K562 (cell line): ENCODE results near the gene SETD5. TPM values are rescaled to one million over a fixed set of nuclear protein-coding genes. Genes with fewer than 3 reads are reported as not detected.

Source experiments
- BMI1 ChIP-seq: fragments of 150-350 bp; IDR thresholded peaks from 2 replicates; pipeline ENCODE4 v1.6.1; 2014; ENCODE audit warnings: low read length
- CBX2 ChIP-seq: fragments of 200-600 bp; sonication (generic); IDR thresholded peaks from one replicate; pipeline ENCODE4 v1.6.1; 2012; ENCODE audit warnings: mild to moderate bottlenecking, low read length, inconsistent platforms; ENCODE audit not compliant: insufficient read depth, poor library complexity, severe bottlenecking
- CHD4 ChIP-seq: fragments of 200-600 bp; sonication (generic); IDR thresholded peaks from 3 replicates; pipeline ENCODE4 v1.6.1; 2012; ENCODE audit warnings: low read depth, mild to moderate bottlenecking, mixed read lengths, low read length, inconsistent platforms; ENCODE audit not compliant: insufficient read depth, insufficient replicate concordance, poor library complexity, severe bottlenecking
- GABPB2 ChIP-seq: fragments of 250-450 bp; sonication (Bioruptor Pico); conservative IDR thresholded peaks from 2 replicates; pipeline ENCODE4 v1.5.1; 2021; ENCODE audit warnings: mild to moderate bottlenecking
- HES1 ChIP-seq: fragments of 450-650 bp; IDR thresholded peaks from 2 replicates; pipeline ENCODE4 v1.6.1; 2016; ENCODE audit warnings: low read depth, mild to moderate bottlenecking, moderate library complexity
- KAT2B ChIP-seq: IDR thresholded peaks from one replicate; pipeline ENCODE4 v1.6.1; 2012; ENCODE audit warnings: low read depth, mild to moderate bottlenecking, control low read depth, inconsistent platforms, low read length, moderate library complexity
- L3MBTL2 ChIP-seq: fragments of 450-650 bp; IDR thresholded peaks from 2 replicates; pipeline ENCODE4 v1.6.1; 2016; ENCODE audit warnings: mild to moderate bottlenecking, moderate library complexity
- NFXL1 ChIP-seq: fragments of 450-650 bp; formaldehyde crosslinking; IDR thresholded peaks from 2 replicates; pipeline ENCODE4 v1.4.0; 2021; ENCODE audit warnings: mild to moderate bottlenecking
- PHF8 ChIP-seq: fragments of 200-600 bp; sonication (generic); IDR thresholded peaks from 2 replicates; pipeline ENCODE4 v1.6.1; 2012; ENCODE audit warnings: mixed run types, mild to moderate bottlenecking, inconsistent platforms, low read length, moderate library complexity, borderline replicate concordance
- PML ChIP-seq: IDR thresholded peaks from 2 replicates; pipeline ENCODE4 v1.6.1; 2012; ENCODE audit warnings: low read length, inconsistent platforms
- SP1 ChIP-seq: sonication (generic); formaldehyde crosslinking; IDR thresholded peaks from 2 replicates; pipeline ENCODE4 v1.8.1; 2022; ENCODE audit warnings: mild to moderate bottlenecking, missing genetic modification reagents
- TFAP4 ChIP-seq: sonication (generic); formaldehyde crosslinking; IDR thresholded peaks from 2 replicates; pipeline ENCODE4 v1.8.0; 2022; ENCODE audit warnings: missing genetic modification reagents, mild to moderate bottlenecking, moderate library complexity, borderline replicate concordance
- ZBED1 ChIP-seq: IDR thresholded peaks from 2 replicates; pipeline ENCODE4 v1.6.1; 2014
- ZBTB11 ChIP-seq, 3 experiments: fragments of 200-800 bp in 1 of 3; fragments of 250-450 bp in 1 of 3; fragments of 450-650 bp in 1 of 3; sonication (Bioruptor Pico) in 1 of 3; sonication (Bioruptor generic) in 1 of 3; formaldehyde crosslinking in 1 of 3; IDR thresholded peaks; 2 replicates each; pipeline versions ENCODE4 v1.6.1 to v1.8.0; 2016 to 2022; ENCODE audit warnings: mild to moderate bottlenecking in 2 of 3, missing genetic modification characterization in 2 of 3, missing compliant biosample characterization in 1 of 3, moderate library complexity in 1 of 3
- ZBTB2 ChIP-seq: fragments of 450-650 bp; IDR thresholded peaks from 2 replicates; pipeline ENCODE4 v1.6.1; 2016; ENCODE audit warnings: antibody characterized with exemption
- ZKSCAN8 ChIP-seq: fragments of 200-800 bp; sonication (Bioruptor generic); IDR thresholded peaks from 2 replicates; pipeline ENCODE4 v1.6.1; 2016; ENCODE audit warnings: missing genetic modification characterization, missing compliant biosample characterization
- ZNF197 ChIP-seq: fragments of 200-800 bp; sonication (Bioruptor generic); IDR thresholded peaks from 2 replicates; pipeline ENCODE4 v1.6.1; 2016; ENCODE audit warnings: low read depth, missing genetic modification characterization, missing compliant biosample characterization
- ZNF277 ChIP-seq: fragments of 250-450 bp; sonication (Bioruptor Pico); IDR thresholded peaks from 2 replicates; pipeline ENCODE4 v1.8.0; 2022; ENCODE audit warnings: inconsistent platforms, mild to moderate bottlenecking, moderate library complexity, borderline replicate concordance
- ZNF717 ChIP-seq: fragments of 250-450 bp; sonication (Bioruptor Pico); IDR thresholded peaks from 2 replicates; pipeline ENCODE4 v1.5.0; 2021
- polyA plus RNA-seq, 8 experiments: library from polyadenylated mRNA; depleted of rRNA in 4 of 8; stranded (reverse) in 5 of 8; unstranded in 3 of 8; fragments of >200 nt; fragmentation: Nextera tagmentation in 2 of 8; fragmentation: Illumina TruSeq in 1 of 8; extraction: Ambion mirVana in 2 of 8; extraction: Trizol in 1 of 8; gene quantifications; 2 replicates each; pipeline versions ENCODE4 v1.2.1 to v1.2.3, GENCODE V29; 2011 to 2014; ENCODE audit warnings: inconsistent platforms in 1 of 8, missing spikeins in 1 of 8
- total RNA-seq, 7 experiments: library from RNA; depleted of rRNA in 6 of 7; stranded (reverse); fragments of >200 nt in 6 of 7; fragmentation: Illumina TruSeq in 2 of 7; extraction: Trizol in 2 of 7; gene quantifications; 2 replicates each; pipeline versions ENCODE4 v1.2.1 to v1.2.3, GENCODE V29; 2011 to 2021; ENCODE audit warnings: low replicate concordance in 1 of 7

The SETD5 gene
- total and polyA plus RNA-seq, 9 of the 15 experiments (the other 6 are each of a cell fraction or from before 2014, with no cell fraction given): 20.8 to 135 (median 87.2) TPM

- peak; percentile 49; the same call in 1 of the 2 replicates for TF ChIP-seq HES1
- TF ChIP-seq SP1 (CRISPR knock-in tag): peak; percentile 74
- peak; percentile 42; the same call in 1 of the 2 replicates for TF ChIP-seq ZKSCAN8 (CRISPR knock-in tag)
- no peak for TF ChIP-seq KAT2B
- no peak for TF ChIP-seq GABPB2 (CRISPR knock-in tag)
- peak; percentile 81; the same call in 1 of the 2 replicates for TF ChIP-seq ZBTB2
- TF ChIP-seq BMI1: no peak
- TF ChIP-seq PML: peak; percentile 93
- peak; percentile 90 for TF ChIP-seq TFAP4 (CRISPR knock-in tag)
- no peak for TF ChIP-seq NFXL1 (CRISPR knock-in tag)
- peak; percentile 99 for TF ChIP-seq PHF8
- no peak for TF ChIP-seq CHD4
- no peak for TF ChIP-seq ZNF277 (CRISPR knock-in tag)
- peak; percentile 43; the same call in 1 of the 2 replicates for TF ChIP-seq ZNF197
- no peak for TF ChIP-seq CBX2
- TF ChIP-seq ZBTB11 (CRISPR knock-in tag; IDR thresholded peaks at IDR 0.05): peak in 2 of 3 experiments; percentile 80 to 95; a peak in 5 of 6 replicates
- TF ChIP-seq ZNF717: no peak
- TF ChIP-seq ZBED1: peak; percentile 76; the same call in 1 of the 2 replicates
- peak; percentile 95 for TF ChIP-seq L3MBTL2
These were observed 34.5 kb upstream of the SETD5 start, which contains the start of gene THUMPD3 (continued) for GRCh38 chr3:9362731-9363530.
